GM19023 (cell line): ENCODE data around the gene PKN1.
"Not testable (repeated sequence)": the region's sequence is repeated elsewhere in the genome, so short reads cannot be mapped to it uniquely, and the experiment has no call there.

Experiments
- ATAC-seq: cut with Tn5 transposase; IDR thresholded peaks from one replicate; pipeline ENCODE4 v1.9.1; 2021; ENCODE audit warnings: mild to moderate bottlenecking, moderate library complexity; ENCODE audit not compliant: unreplicated experiment

The PKN1 gene

DNA sequence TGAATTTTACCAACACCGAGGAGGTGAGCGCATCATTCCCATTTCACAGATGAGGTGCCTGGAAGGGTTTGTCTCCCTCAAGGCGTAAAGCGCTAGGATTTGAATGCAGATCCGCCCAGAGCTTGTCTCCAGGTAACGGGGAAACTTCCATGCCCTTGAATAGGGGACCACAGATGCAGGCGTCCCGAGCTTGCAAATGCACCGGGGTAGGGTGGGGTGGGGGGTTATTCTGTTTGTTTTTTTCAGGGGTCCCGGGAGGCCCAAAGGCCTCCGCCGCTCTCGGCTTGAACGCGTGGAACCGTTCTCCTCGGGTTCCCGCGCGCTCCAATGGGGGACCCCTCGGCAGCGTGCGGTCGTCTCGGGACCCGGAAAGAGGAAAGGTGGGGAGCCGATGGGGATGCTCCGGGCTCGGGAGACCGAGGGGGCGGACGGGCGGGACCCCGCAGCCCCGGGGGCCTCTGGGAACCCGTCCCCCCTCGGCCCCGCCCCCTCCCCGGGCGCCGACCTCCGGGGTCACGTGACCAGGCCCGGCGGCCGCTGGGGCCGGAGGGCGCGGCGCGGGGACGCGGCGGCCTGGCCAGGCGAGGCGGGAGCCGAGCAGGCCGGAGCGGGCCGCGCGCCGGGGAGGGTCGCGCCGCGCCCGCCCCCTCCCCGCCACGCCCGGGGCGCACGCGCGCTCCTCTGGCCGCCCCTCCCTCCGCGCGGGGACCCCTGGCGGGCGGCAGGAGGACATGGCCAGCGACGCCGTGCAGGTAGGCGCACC lies at the start of gene PKN1:
TSS of gene PKN1 (plus strand) at position 516 of the 763 bp plus-strand sequence. CDS start at position 732, 216 bp downstream.
- no peak for ATAC-seq

- ATAC-seq, result no peak
These were observed 49.2 kb upstream of the PKN1 start for GRCh38 chr19:14383661-14384555.

DNA sequence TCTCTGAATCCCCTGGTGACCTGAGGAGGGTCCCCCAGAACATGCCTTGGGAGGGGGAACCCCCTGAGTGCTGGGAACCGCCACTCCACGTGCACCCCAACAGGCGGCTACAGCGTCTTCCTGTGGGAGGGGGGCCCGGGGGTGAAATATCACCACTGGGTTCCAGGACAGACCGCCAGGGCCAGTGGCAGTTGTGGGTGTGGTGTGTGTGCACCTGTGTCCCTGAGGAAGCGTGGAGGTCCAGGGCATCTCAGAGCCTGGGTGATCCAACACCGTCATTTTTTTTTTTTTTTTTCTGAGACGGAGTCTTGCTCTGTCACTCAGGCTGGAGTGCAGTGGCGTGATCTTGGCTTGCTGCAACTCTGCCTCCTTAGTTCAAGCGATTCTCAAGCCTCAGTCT lies 47.6 kb upstream of the PKN1 start:
- ATAC-seq, result no peak

GRCh38 chr19:14390548-14390947 lies 42.6 kb upstream of the PKN1 start:
- no peak for ATAC-seq

DNA sequence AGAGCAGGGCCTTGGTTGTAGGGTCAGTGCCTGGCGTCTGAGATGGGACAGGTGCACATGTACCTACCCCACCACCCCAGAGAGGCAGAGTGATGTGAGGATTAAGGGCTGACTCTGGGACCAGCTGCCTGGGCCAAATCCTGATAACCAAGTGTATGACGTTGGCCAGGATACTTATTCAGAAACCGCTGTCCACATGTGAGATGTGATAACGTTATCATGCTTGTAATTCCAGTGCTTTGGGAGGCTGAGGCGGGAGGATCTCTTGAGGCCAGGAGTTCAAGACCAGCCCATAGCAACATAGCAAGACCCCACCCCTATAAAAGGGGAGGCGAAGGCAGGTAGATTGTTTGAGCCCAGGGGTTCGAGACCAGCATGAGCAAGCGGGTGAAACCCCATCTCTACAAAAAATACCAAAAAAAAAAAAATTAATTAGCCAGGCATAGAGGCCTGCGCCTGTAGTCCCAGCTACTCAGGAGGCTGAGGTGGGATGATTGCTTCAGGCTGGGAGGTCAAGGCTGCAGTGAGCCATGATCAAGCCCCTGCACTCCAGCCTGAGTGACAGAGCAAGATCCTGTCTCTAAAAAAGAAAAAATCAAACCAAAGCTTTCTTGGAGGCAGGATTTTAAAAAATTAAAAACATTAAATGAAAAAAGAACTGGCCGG lies 41.8 kb upstream of the PKN1 start:
- no peak for ATAC-seq

- no peak for ATAC-seq
These were observed 39.8 kb upstream of the PKN1 start for GRCh38 chr19:14393329-14393728.

DNA sequence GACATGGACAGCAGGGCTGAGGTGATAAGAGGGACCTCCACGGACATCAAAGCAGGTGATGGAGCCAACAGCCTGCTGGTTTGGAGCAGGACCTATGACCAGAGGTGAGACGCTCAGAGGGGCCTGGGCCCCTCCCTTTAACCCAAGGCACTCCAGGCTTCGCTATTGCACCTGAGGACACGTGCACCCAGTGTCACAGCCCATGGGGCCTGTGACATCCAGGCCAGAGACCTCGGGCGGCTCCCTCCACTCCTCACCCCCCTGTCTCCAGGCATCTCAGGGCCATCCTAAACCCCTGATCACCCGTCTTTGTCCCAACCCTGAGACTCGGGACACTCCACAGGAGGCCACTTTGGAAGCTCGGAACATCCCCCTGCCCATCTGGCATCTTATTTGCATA lies 38.9 kb upstream of the PKN1 start:
- ATAC-seq, result no peak

GRCh38 chr19:14395262-14395661 lies 37.8 kb upstream of the PKN1 start:
- ATAC-seq, result no peak

DNA sequence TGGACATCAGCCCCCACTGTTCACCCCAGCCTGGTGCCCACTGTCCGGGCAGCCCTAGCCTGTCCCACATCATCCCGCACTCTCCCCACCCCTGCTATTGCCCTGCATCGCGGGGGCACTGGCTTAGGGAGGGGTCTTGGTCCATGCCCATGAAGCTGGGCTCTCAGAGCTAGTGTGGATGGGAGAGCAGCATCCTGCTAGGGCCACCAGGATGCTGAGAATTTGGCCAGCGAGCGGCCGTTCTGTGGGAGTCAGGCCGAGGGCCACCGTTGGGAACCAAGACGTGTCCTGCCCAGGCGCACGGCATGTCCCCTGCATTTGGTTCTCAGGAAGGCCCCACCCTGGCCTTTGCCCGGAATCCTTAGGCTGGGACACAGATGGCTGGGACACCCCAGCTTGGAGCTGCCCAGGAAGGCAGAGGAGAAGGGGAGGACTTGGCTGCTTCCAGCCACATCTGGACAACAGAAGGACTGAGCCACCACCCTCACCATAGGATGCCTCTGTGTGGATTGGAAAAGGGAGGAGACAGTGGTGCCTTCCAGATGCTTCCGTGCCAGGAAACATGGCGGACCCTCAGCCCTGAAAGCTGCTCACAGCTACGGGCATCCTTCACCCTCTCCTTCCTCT lies 37.3 kb upstream of the PKN1 start:
- no peak for ATAC-seq

GRCh38 chr19:14396730-14397129 lies 36.4 kb upstream of the PKN1 start:
- not testable (repeated sequence) for ATAC-seq

DNA sequence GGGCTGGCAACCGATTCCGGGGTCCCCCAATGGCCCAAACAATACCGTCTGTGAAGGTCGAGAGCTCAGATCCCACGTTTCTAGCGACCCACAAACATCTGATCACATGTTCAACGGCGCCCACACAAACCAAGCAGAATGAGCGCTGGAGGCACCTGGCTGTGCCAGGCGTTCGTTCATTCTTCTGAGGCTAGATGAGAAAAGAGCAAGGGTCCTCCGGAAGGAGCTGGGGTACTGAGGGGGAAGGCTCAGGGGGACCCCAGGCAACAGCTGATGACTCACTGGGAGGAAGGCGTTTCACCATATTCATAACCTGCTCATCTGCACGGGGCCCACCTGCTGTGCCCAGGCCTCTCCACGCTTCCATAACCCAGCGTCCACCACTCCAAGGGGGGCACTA lies 35.9 kb upstream of the PKN1 start:
- not testable (repeated sequence) for ATAC-seq

- no peak for ATAC-seq
These were observed 32.1 kb upstream of the PKN1 start for GRCh38 chr19:14400951-14401431.

DNA sequence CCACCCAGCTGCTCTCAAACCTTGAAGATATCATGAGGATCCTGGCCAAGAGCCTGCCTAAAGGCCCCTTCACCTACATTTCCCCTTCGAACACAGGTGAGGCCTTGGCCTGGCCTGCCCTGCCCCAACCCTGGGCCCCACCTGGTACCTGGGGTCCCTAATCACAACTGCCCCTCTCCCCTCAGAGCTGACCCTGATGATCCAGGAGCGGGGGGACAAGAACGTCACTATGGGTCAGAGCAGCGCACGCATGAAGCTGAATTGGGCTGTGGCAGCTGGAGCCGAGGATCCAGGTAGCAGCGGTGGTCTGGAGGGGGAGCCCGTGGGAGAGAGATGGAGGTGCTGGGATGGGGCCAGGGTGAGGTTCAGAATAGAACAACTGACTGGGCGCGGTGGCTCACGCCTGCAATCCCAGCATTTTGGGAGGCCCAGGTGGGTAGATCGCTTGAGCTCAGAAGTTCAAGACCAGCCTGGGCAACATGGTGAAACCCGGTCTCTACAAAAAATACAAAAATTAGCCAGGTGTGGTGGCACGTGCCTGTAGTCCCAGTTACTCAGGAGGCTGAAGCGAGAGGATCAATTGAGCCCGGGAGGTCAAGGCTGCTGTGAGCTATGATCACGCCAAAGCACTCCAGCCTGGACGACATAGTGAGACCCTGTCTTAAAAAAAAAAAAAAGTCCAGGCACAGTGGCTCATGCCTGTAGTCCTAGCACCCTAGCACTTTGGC lies 31.5 kb upstream of the PKN1 start:
- ATAC-seq, result no peak

GRCh38 chr19:14402332-14403144 lies 30.6 kb upstream of the PKN1 start:
- ATAC-seq, result no peak

- ATAC-seq, result not testable (repeated sequence)
These were observed 29.8 kb upstream of the PKN1 start for GRCh38 chr19:14403145-14403930.

DNA sequence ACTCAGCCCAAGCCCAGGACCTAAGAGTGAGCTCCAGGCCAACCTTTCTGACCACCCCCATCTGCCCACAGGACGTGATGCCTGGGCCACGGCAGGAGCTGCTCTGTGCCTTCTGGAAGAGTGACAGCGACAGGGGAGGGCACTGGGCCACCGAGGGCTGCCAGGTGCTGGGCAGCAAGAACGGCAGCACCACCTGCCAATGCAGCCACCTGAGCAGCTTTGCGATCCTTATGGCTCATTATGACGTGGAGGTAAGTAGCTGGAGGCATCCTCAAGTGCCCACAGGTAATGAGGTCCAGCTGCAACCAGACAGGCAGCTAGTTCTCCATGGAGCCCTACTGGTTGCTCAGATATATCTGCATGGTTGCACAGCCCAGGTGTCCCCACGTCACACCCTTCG lies 28.8 kb upstream of the PKN1 start:
- ATAC-seq, result no peak

DNA sequence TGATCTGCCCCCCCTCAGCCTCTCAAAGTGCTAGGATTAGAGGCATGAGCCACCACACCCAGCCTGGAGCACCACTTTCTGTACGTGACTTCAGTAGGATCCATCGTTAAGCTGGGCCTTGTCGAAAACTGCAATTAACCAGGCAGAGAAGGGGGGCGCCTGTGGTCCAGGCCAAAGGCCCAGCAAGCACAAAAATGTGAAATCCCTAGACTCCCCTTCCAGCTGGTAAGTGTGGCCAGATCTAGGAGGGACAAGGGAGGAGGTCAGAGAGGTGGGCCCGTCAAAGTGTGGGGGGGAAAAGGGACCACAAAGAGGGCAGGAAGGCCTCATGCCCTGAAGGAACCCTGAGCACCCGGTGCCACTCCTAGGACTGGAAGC lies 27.7 kb upstream of the PKN1 start:
- no peak for ATAC-seq

DNA sequence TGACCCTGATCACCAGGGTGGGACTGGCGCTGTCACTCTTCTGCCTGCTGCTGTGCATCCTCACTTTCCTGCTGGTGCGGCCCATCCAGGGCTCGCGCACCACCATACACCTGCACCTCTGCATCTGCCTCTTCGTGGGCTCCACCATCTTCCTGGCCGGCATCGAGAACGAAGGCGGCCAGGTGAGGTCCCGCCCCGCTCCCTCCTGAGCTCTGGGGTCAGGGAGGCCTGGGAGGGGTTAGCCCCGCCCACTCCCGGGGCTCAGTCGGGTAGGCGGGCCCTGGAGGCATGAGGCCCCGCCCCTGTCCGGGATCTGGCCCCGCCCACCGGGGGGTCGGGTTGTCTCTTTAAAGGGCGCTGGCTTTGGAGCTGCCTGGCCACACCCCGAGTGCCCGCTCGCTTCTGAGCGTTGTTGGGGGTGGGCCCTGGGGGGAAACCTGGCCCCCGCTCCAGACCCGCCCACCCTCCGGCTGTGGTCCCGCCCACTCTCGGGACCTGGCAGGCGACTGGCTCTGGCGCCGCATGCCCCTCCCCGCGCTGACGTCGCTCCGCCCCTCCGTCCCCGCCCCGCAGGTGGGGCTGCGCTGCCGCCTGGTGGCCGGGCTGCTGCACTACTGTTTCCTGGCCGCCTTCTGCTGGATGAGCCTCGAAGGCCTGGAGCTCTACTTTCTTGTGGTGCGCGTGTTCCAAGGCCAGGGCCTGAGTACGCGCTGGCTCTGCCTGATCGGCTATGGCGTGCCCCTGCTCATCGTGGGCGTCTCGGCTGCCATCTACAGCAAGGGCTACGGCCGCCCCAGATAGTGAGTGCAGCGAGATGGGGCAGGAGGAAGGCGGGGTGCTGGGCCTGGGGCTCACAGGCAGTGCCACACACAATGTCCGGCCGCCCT lies 27.1 kb upstream of the PKN1 start:
- ATAC-seq, result peak; percentile 58
